AG20443 (cell line): ENCODE measurements around the gene ZNF444.

Experiments
- DNase-seq: peaks from one replicate; pipeline ENCODE4 v3.0.0; 2012; ENCODE audit warnings: low spot score, mixed read lengths

ZNF444 gene

GRCh38 chr19:56123266-56123891 is 17.7 kb upstream of the ZNF444 start:
- no peak for DNase-seq

GRCh38 chr19:56124578-56124977 is 16.5 kb upstream of the ZNF444 start:
- no peak for DNase-seq

- no peak for DNase-seq
These were observed 15.1 kb upstream of the ZNF444 start for GRCh38 chr19:56125806-56126590.

GRCh38 chr19:56126983-56127780 is 13.9 kb upstream of the ZNF444 start:
- no peak for DNase-seq

GRCh38 chr19:56130006-56130405 is 11.1 kb upstream of the ZNF444 start:
- no peak for DNase-seq

GRCh38 chr19:56131651-56132050 is 9.4 kb upstream of the ZNF444 start:
- no peak for DNase-seq

- DNase-seq: no peak
These were observed 8.7 kb upstream of the ZNF444 start for GRCh38 chr19:56132316-56132822.

GRCh38 chr19:56133858-56134653 is 7.0 kb upstream of the ZNF444 start:
- peak; percentile 22 for DNase-seq

GRCh38 chr19:56134654-56134921 is 6.5 kb upstream of the ZNF444 start:
- no peak for DNase-seq

GRCh38 chr19:56136362-56136761 is 4.7 kb upstream of the ZNF444 start:
- no peak for DNase-seq

GRCh38 chr19:56137405-56137804 is 3.7 kb upstream of the ZNF444 start:
- DNase-seq: no peak

GRCh38 chr19:56138069-56138468 is 3.0 kb upstream of the ZNF444 start:
- DNase-seq: no peak

GRCh38 chr19:56139847-56140582 is 1.1 kb upstream of the ZNF444 start:
- DNase-seq: no peak

- DNase-seq: peak; percentile 33
These were observed 418 bp downstream of the ZNF444 start for GRCh38 chr19:56141417-56141993.

GRCh38 chr19:56142087-56142787 is 1.1 kb downstream of the ZNF444 start:
- no peak for DNase-seq

- no peak for DNase-seq
These were observed 1.9 kb downstream of the ZNF444 start for GRCh38 chr19:56142897-56143434.

GRCh38 chr19:56144376-56144775 is 3.3 kb downstream of the ZNF444 start:
- no peak for DNase-seq

GRCh38 chr19:56144831-56145230 is 3.7 kb downstream of the ZNF444 start:
- DNase-seq: no peak

- no peak for DNase-seq
These were observed 4.6 kb downstream of the ZNF444 start for GRCh38 chr19:56145698-56146097.

GRCh38 chr19:56146904-56147303 is 5.8 kb downstream of the ZNF444 start:
- DNase-seq: no peak
